ENCODE data around the gene METTL4. TPM values are rescaled to one million over a fixed set of nuclear protein-coding genes. Genes with fewer than 3 reads are reported as not detected.

The METTL4 gene
- total and polyA plus RNA-seq, 9 of the 15 experiments (the other 6 are each of a cell fraction or from before 2014, with no cell fraction given) = 7.9 to 32.8 (median 22.1) TPM

GRCh38 chr18:2512059-2512458, 59.2 kb downstream of the METTL4 start:
- no peaks in the 10 kb centered on the region for H3K9me1 ChIP-seq (ENCODE audit: control insufficient read depth, insufficient read depth, low read length)
- no peaks in the 10 kb centered on the region for H3K9me3 ChIP-seq (replicated peaks; ENCODE audit: control insufficient read depth, insufficient read depth, low read depth, low read length)
- 13% methylated on average over 2 of the region's 2 CpGs for WGBS (ENCODE audit: insufficient coverage, low coverage, missing lambda C conversion rate)
- no peak overlapping the region for H3K4me2 ChIP-seq (ENCODE audit: insufficient read depth, low read length)
- ATAC-seq (no peak), FAIRE-seq (no peak), DNase-seq (ENCODE audit: extremely low read depth in 1 of 4, low spot score in 3 of 4) (no peak)
- no peak overlapping the region for H3K4me3 ChIP-seq
- CTCF ChIA-PET (ENCODE audit: low intra/inter-chr PET ratio) = interaction anchor here (0.6 kb wide), 1 partner anchor 227 kb away, joined by 4 read pairs; no protein-coding TSS in a partner anchor
- no peaks in the 10 kb centered on the region for H3K36me3 ChIP-seq (ENCODE audit: control insufficient read depth, insufficient read depth, low read length)
- POLR2A ChIA-PET = interaction anchor here (1.1 to 1.5 kb wide), 3 partner anchors 9 to 15 kb away, joined by 3 to 5 read pairs (median 3); no protein-coding TSS in a partner anchor
- H2AFZ ChIP-seq (ENCODE audit: low read depth, low read length) = no peak overlapping the region
- intact Hi-C loops (cut with micrococcal nuclease) = no loop called here
- no peak overlapping the region for H3K27ac ChIP-seq (ENCODE audit: extremely low read depth, low read depth, low read length)
- H3K27me3 ChIP-seq (ENCODE audit: control insufficient read depth in 2 of 2, insufficient read depth in 2 of 2, low read length in 2 of 2) = no peaks in the 10 kb centered on the region; a peak in 1 of 5 replicates
- BruUV-seq (replicated peaks) = no TSS peak
- H4K20me1 ChIP-seq (replicated peaks; ENCODE audit: control insufficient read depth, insufficient read depth, low read length) = no peaks in the 10 kb centered on the region
- no peak overlapping the region for H3K9ac ChIP-seq (ENCODE audit: insufficient read depth in 1 of 2, low read depth in 2 of 2, low read length in 2 of 2)
- in situ Hi-C loops (cut with MboI) = no loop called here
- TF ChIP-seq KDM1A (IDR thresholded peaks at IDR 0.05) = no peak
- TF ChIP-seq GATAD2A (IDR thresholded peaks at IDR 0.05) = no peak
- no peak for TF ChIP-seq NUFIP1 (IDR thresholded peaks at IDR 0.05; ENCODE audit: partially characterized antibody)
- no peak for TF ChIP-seq TSHZ1 (CRISPR knock-in tag; IDR thresholded peaks at IDR 0.05)
- no peak for TF ChIP-seq ZNF140 (CRISPR knock-in tag; IDR thresholded peaks at IDR 0.05)
- no peak for TF ChIP-seq ZNF707 (CRISPR knock-in tag; conservative IDR thresholded peaks at IDR 0.05)
- no peaks in the 10 kb centered on the region for H3K79me2 ChIP-seq (ENCODE audit: control insufficient read depth, insufficient read depth, low read length)
- H3K4me1 ChIP-seq (replicated peaks in 1 of 2; ENCODE audit: control insufficient read depth in 2 of 2, insufficient read depth in 2 of 2, low read length in 2 of 2) = peaks cover 0 to 5% of the 10 kb centered on the region in 2 experiments; a peak in 1 of 5 replicates

All from K562 (cell line).